GM18909 (cell line): ENCODE data around the gene R3HCC1L.

Source experiments
- ATAC-seq: cut with Tn5 transposase; IDR thresholded peaks from one replicate; pipeline ENCODE4 v1.9.1; 2021; ENCODE audit warnings: mild to moderate bottlenecking; ENCODE audit not compliant: unreplicated experiment, poor library complexity

Gene R3HCC1L

DNA sequence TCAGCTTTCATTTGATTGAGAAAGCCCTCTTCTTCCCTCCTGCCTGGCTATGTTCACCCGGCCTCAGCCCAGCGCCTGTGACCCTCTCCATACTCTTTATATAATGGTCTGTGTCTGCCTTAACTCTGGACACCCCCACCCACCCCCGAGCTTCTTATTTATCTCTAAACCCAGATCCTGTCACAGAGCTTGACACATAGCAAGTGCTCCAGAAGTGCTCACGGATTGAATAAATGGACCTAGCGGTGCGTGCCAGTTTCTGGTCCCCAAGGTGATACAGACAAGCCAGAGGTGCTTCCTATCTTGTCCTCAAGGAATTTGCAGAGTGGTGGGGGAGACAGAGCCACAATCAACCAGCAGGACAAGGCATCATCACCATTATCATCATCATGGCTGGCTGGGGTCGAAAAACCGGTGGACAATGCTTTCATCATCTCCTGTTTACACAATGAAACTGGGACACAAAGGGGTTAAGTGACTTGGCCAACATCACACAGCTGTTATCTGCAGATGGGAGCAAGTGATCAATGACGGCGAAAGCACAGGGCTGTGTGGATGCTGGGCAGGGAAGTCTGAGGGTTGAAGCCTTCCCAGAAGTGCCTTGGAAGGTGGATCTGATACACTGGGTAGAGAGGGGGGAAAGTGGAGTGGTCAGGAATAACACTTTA, 135.8 kb downstream of the R3HCC1L start:
- no peak for ATAC-seq

GRCh38 chr10:98270786-98271185, 136.3 kb downstream of the R3HCC1L start:
- ATAC-seq = no peak

GRCh38 chr10:98272245-98272644, 137.8 kb downstream of the R3HCC1L start:
- ATAC-seq = no peak

DNA sequence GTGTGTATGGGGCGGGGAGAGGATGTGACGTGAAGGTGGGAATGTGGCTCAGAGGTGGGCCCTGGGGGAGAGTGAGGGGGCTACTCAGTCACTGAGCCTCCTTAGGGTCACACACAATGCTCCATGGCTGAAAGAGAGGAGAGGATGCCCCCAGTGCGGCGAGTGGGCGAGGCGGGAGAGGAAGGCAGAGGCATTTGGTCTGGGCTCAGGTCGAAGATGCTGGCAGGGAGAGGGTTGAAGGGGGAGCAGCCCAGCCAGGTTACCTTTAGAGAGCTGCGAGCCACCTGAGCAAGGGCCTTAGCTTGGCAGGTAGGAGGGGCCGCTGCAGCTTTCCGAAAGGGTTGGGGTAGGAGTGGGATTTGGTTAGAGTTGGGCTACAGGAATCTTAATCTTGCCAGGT, 138.2 kb downstream of the R3HCC1L start:
- no peak for ATAC-seq

DNA sequence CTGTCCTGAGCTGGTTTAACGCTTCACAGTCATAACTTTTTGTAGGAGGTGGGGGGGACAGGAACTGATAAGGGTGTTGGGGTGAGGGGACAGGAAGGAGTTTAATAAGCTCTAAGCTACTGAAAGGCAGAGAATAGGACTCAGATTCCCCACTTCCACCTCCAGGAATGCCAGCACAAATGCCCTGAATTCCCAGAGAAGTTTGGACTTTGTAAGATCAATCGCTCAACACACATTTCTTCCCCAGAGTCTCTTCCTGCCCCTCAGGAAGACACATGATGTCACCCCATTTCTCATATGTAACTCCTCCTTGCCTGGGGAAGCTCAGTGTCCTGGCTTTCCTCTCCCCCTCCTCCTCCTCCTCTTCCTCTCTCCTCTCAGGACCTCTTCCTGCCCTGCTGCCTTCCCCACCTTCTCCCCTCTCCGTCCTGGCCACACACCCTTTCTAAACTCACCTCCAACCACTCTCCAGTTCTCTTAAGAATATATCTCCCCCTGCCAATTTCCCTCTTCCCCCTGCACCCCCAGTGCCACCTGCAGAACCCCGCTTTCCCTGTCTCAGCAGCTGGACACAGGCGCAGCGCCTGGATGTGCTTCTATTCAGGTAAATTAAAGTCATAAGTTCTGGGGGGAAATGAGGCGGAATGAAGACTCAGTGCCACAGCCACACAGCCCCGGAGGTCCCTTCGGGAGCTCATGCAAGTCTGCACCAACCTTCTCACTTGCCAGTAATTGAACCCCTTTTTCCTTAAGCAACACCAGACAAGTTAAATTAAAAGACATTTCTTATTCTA, 138.8 kb downstream of the R3HCC1L start:
- ATAC-seq = no peak

- ATAC-seq = no peak
Observed at GRCh38 chr10:98274562-98274961, 140.1 kb downstream of the R3HCC1L start.

GRCh38 chr10:98276311-98276710, 141.9 kb downstream of the R3HCC1L start:
- ATAC-seq = no peak

GRCh38 chr10:98285416-98285815, 151.0 kb downstream of the R3HCC1L start:
- ATAC-seq = no peak

GRCh38 chr10:98286419-98286818, 152.0 kb downstream of the R3HCC1L start:
- ATAC-seq = no peak

- no peak for ATAC-seq
Observed at GRCh38 chr10:98287321-98287720, 152.9 kb downstream of the R3HCC1L start.

GRCh38 chr10:98289802-98290209, 155.3 kb downstream of the R3HCC1L start:
- ATAC-seq = no peak

- ATAC-seq = no peak
Observed at GRCh38 chr10:98292971-98293370, 158.5 kb downstream of the R3HCC1L start.

GRCh38 chr10:98293550-98294269, 159.3 kb downstream of the R3HCC1L start:
- ATAC-seq = no peak

DNA sequence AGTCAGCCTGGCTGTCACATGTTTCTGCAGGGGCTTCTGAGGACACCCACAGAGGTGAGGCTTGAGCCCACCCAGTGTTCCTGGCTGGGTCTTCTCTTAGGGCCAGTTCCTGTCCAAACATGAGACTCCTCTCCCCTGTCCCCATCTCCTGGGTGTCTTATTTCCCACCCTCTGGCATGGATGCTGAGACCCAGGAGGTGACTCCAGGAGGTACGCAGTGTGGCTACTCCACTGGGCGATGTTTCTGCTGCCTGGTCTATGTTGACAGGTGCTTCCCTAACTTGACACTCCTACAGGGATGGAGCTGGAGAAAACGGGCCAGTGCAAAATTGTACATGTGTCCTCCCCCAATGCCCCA, 159.8 kb downstream of the R3HCC1L start:
- no peak for ATAC-seq
